COLO829 (cell line): ENCODE measurements around the gene RIPOR2.

Experiments used
- DNase-seq: peaks from one replicate; pipeline ENCODE4 v3.0.0; 2012; ENCODE audit warnings: low spot score

Gene RIPOR2

GRCh38 chr6:24876499-24877465, 59.0 kb downstream of the RIPOR2 start:
- DNase-seq, result no peak

DNA sequence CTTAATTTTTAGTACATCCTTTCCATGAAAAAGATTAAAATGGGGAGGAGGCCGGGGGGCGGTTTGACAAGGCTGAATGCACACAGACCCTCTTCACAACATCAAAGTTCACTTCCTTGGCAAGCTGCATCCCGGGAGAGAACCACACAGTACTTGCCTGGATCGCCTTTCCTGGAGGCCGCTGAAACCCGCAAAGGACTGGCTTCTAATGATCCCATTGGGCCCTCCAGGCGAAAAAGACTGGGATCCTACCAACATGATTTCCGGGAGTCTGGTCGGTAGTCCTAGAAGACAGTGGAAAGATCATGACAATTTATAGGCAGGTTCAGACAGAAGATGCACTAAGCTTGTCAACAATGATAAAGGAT, 60.2 kb downstream of the RIPOR2 start:
- DNase-seq, result no peak

DNA sequence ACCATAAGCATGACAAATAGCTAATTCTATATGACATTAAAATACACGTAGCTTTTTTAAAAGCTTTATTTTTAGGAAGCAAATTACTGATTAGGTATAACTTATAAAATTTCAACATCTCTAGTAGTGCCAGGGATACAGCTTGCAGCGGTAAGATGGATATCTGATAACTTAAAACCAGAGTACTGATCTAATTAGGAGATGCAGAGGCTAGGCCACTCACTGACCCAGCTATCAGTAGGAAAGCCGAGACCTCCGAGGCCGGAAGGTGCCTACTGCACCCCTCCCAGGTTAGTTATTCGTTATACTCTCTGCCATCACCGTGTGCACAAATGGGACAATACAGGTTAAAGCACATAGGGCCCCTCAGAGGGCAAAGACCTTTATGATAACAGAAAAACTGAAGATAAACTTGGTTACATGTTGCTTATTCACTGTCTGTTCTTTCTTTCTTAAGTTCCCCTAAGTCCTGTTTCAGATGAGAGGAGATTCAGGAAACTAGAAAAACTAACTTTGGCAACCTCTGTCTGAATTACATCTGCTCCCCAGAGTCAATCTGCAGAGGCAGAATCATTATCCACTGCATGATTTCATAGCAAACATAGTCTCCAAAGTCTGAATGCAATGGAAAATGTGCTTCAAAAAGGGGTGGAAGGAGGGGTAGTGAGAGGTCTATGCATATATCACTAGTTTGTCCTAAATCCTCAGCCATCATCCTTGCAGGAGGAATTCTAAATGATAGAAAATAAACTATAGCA, 60.8 kb downstream of the RIPOR2 start:
- no peak for DNase-seq

- DNase-seq, result no peak
These were observed 61.6 kb downstream of the RIPOR2 start for GRCh38 chr6:24874128-24874527.

DNA sequence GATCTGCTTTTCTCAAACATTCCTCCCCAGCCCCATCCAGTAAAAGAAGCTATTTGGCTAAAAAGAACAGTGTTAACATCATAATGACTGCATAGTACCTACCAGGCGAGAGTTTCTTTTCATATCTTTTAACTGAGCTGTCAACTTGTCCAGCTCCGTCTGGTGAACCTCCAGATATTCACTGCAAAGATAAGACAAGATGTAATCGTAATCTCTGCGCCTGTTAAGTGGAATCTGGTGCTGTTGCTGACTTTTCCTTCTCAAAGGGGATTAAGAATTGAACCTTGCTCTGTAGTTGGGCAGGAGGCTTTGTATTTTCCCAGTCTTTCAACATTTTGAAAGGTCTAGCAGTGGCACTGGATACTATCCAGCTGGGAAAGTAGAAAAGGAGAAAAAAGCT, 63.0 kb downstream of the RIPOR2 start:
- no peak for DNase-seq

DNA sequence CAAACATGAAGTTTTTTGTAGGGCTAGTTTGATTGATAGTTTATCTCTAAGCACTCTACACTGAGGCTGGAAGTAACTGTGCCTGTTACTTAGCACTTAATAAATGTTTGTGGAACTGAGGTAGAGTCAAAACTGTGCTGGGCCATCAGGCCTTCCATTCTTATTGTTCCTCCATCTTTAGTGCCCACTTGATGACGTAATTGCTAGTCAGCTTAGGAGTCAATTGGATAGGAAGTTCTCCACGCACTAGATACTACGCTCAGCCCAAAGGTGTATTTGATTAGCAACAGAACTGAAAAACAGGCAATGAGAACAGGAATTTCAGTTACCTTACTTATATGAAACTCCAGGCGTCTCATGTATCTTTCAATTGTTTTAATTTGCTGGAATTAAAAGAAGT, 67.0 kb downstream of the RIPOR2 start:
- DNase-seq, result no peak

- DNase-seq, result no peak
These were observed 68.6 kb downstream of the RIPOR2 start for GRCh38 chr6:24867104-24867703.

DNA sequence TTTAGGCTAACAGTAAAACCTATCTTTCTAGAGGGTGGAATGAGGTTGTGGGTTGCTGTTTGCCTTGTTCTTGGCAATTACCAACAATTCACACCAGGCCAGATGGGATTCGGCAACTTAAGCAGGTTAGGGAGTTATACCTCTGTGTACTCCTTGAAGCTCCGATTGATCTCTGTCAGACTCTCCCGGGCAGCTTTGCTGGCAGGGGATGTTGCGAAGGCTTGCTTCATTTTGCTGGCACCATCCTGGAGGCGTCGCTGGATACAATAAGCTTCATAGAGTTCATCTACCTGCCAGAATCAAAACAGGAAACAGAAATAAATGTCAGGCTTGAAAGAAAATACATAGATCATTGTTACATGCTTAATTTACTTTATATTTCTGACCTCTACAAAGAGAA, 70.6 kb downstream of the RIPOR2 start:
- DNase-seq, result no peak

- no peak for DNase-seq
These were observed 71.4 kb downstream of the RIPOR2 start for GRCh38 chr6:24864343-24864742.

DNA sequence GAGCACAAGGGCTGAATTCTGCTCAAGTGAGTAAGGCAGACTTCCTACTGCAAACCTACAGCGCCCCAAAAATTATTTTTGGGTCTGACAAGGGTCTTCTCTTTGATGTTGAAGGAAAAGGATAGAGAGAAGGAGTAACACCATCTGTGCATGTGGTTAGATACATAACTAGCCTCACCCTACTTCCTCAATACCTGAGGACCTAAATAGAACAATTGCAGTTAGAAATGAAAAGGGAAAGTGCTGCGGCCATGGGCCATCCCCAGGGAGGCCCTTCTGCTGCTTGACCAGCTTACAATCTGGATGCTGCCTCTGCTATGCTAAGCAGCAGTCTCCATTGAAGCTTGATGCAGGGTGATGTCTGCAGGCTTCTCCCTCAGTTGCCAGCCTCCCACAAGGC, 73.8 kb downstream of the RIPOR2 start:
- no peak for DNase-seq

DNA sequence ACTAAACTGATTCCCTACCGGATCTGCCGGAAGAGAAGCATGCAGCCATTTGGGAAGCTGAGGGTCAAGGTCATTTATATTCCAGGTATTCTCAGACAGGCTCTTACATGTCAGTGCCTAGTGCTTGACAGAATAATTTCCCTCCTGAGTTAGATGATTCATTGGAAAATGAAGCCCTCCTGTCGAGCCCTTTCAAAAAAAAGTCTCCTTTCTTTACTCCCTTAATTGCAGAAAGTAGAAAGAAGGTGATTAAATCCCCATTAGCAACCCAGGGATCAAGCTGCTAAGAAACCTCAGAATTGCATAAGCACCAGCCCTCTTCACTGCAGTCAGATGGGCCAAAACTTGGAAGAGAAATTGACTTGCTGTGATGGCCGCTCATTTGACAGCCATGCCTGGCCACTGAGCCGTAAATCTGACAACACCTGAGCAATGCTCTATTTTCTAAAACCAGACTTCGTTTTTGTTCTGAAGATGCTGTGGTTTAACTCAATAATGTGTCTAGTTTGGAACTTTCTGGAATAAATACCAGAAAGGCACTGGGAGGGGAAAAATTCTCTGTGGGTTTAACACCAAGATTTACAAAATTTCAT, 76.1 kb downstream of the RIPOR2 start:
- no peak for DNase-seq

GRCh38 chr6:24859132-24859531, 76.6 kb downstream of the RIPOR2 start:
- DNase-seq, result no peak

DNA sequence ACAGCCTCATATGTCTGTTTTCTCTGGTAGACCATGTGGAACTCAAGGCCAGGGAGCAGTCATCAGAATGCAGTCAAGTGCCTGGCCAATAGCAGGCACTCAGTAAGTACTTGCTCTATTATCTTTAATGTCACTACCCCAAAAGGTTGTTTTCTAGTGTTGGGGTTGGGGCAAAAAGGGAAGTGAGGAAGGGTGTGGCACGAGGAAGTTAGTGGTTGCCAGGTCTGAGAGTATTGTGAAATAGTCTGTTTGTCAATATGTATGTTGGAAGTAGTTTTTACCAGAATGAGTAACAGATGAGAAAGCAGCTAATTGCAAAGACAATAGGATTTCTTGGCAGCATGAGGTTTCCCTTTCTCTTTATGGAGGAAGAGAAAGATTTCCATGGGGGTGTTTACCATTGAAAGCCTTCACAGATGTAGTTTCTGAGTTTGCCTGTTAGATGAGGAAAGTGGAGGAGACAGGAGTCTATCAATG, 77.5 kb downstream of the RIPOR2 start:
- DNase-seq, result no peak

DNA sequence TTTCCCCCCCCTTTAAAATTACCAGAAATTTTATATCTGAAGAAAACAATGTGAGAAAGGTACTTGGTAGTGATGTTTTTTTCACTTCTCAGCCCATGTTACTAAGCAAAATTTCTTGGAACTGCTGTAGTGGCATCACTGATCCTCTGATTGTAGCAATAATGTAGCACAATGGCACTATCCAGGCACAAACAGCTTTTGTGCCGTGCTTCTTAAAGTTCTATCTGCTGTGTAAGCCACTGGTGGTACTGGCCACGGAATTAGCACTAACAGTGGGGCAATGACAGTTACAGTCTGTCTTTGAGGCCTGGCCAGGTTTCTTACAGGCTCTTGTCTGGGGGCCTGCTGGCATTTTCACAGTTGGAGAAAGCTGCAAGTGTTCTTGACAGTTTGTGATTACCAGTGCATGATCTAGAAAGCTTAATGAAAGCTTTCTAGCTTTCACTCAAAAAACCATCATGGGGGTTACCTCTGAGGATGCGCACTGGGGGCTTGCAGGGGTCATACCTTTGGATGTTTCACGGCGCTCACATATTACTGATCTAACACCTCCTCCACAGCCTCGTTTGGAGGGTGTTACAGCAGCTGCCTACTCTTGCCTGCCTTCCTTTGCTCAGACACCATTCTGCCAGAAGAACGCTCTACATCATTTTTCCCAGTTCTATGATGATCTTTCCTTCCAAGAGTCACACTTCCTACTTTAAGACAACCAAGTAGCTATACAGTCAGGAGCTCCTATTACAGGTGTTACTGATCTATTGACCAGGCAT, 78.7 kb downstream of the RIPOR2 start:
- no peak for DNase-seq

- DNase-seq, result no peak
These were observed 79.5 kb downstream of the RIPOR2 start for GRCh38 chr6:24856246-24856599.

GRCh38 chr6:24855395-24856245, 80.1 kb downstream of the RIPOR2 start:
- peak; percentile 91 for DNase-seq

DNA sequence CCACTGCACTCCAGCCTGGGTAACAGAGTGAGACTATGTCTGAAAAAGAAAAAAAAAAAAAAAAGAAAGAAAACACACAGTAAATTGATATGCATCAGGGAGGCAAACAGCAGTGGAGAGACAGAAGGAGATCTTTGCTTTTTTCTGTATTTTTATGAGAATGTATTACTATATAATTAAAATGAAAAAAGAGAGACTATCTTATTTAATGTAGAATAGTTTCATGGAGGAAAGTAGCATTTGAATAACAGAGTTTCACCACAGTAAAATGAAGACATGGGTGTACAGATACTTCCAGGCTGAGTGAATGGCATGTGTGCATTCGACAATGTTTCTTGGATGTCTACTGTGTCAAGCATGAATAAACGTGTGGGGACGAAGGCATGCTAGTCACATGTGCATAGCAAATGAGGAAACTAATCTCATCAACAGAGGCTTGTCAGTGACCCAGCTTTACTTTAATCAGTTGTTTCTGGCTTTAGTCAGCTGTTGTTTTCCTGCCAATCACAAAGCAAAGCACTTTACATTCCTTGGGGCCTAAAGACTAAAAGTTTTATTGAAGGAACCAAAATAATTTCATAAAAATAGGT, 81.6 kb downstream of the RIPOR2 start:
- DNase-seq, result no peak

DNA sequence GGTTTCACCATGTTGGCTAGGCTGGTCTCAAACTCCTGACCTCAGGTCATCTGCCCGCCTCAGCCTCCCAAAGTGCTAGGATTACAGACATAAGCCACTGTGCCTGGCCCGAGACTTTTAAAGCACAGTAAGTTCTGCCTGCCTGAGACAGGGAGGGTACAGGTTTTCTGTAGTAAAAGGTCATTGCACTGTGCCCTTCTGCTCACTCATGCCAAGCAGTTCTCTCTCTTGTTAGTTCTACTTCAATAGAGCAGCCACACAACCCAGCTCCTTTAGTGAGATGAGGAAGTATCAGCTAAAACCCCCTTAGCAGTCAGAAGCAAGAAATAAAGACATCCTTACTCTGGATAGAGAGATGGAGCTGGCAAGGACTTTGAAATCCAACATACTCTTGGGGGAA, 84.7 kb downstream of the RIPOR2 start:
- no peak for DNase-seq

- DNase-seq, result no peak
These were observed 86.0 kb downstream of the RIPOR2 start for GRCh38 chr6:24849713-24850112.

DNA sequence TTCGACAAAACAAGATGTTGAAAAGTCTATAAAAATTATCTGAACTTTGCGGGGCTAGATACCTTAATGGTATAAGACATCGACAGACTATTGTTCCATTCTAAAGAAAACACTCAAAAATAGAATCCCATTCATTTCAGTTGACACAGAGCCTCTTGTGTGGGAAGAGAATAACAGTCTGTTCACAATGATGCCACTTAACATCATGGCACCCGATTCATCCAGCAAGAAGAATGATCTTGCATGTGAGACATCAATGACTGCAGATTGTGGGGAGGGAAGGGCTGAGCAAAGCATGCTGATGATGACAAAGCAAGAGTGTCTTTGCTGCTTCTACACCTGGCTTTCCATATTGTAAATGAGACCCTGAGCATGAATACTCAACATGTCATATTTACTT, 87.3 kb downstream of the RIPOR2 start:
- DNase-seq, result peak; percentile 79
